ENCODE measurements around the gene LSM2. TPM values are rescaled to one million over a fixed set of nuclear protein-coding genes. Genes with fewer than 3 reads are reported as not detected.
A peak's percentile ranks its signal among the peaks of the same experiment; 100 is the strongest.

LSM2 gene
- total and polyA plus RNA-seq, 9 of the 15 experiments (the other 6 are each of a cell fraction or from before 2014, with no cell fraction given): 154 to 407 (median 223) TPM

DNA sequence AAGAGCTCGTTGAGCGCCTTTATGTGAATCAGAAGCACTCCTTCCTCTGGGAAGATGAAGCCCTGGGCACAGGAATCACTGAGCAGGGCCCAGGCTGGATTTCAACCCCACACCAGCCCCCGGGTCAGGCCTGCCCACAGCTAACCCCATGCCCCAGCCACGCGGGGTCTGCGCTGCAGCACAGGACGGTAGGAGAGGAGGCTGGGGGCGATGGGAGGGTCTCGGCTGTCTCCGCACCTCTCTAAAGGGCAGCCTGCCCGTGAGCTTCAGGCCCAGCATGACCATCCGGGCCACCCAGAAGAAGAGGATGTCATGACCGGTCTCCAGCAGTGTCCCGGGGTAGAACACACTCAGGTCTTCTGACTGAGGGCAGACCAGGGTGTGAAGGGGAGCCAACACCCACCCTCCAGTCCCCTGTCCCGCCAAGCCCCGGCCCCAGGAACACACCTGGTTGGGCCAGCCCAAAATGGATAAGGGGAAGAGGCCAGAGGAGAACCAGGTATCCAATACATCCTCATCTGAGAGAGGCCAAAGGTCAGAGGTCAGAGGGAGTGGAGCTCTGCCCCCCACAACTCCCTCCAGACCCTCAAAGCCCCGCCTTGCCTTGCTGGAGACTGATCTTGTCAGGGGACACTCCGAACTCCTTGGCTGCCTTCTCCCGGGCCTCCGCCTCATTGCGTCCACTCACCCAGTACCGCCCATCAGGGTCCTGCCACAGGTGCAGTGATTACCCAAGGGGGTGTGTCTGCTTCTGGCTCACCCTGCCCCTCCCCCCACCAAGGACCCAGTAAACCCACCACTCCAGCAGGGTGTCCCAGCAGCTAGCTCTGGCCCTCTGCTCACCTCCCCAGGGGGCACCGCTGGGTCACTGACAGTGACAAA lies 25.3 kb downstream of the LSM2 start (continued):
- TF ChIP-seq, protein P1, sequence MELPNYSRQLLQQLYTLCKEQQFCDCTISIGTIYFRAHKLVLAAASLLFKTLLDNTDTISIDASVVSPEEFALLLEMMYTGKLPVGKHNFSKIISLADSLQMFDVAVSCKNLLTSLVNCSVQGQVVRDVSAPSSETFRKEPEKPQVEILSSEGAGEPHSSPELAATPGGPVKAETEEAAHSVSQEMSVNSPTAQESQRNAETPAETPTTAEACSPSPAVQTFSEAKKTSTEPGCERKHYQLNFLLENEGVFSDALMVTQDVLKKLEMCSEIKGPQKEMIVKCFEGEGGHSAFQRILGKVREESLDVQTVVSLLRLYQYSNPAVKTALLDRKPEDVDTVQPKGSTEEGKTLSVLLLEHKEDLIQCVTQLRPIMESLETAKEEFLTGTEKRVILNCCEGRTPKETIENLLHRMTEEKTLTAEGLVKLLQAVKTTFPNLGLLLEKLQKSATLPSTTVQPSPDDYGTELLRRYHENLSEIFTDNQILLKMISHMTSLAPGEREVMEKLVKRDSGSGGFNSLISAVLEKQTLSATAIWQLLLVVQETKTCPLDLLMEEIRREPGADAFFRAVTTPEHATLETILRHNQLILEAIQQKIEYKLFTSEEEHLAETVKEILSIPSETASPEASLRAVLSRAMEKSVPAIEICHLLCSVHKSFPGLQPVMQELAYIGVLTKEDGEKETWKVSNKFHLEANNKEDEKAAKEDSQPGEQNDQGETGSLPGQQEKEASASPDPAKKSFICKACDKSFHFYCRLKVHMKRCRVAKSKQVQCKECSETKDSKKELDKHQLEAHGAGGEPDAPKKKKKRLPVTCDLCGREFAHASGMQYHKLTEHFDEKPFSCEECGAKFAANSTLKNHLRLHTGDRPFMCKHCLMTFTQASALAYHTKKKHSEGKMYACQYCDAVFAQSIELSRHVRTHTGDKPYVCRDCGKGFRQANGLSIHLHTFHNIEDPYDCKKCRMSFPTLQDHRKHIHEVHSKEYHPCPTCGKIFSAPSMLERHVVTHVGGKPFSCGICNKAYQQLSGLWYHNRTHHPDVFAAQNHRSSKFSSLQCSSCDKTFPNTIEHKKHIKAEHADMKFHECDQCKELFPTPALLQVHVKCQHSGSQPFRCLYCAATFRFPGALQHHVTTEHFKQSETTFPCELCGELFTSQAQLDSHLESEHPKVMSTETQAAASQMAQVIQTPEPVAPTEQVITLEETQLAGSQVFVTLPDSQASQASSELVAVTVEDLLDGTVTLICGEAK (IDR thresholded peaks at IDR 0.05): no peak
- TF ChIP-seq, protein P1 (CRISPR knock-in tag; IDR thresholded peaks at IDR 0.05): 0 out of 2 replicates have a peak, but pooled peaks have one; percentile 5
- peak; percentile 76; the same call in 1 of the 2 replicates for TF ChIP-seq KLF13 (tag; IDR thresholded peaks at IDR 0.05; ENCODE audit: borderline replicate concordance, low read depth)
- TF ChIP-seq ZNF431 (CRISPR knock-in tag; IDR thresholded peaks at IDR 0.05): 0 out of 2 replicates have a peak, but pooled peaks have one; percentile 8
